Non-pigmented ciliary epithelial cell (primary cell): ENCODE results near the gene PEMT.
"Not testable (repeated sequence)": the region's sequence is repeated elsewhere in the genome, so short reads cannot be mapped to it uniquely, and the experiment has no call there.

ENCODE experiments used
- DNase-seq: peaks from one replicate; pipeline ENCODE4 v3.0.0-alpha.2; 2010; ENCODE audit warnings: low read depth

The PEMT gene

GRCh38 chr17:17502741-17503565 lies 88.6 kb downstream of the PEMT start:
- DNase-seq = no peak

- no peak for DNase-seq
Observed at GRCh38 chr17:17500999-17501605, 90.4 kb downstream of the PEMT start.

GRCh38 chr17:17499402-17500145 lies 91.9 kb downstream of the PEMT start:
- DNase-seq = no peak

- DNase-seq = no peak
Observed at GRCh38 chr17:17498606-17499301, 92.8 kb downstream of the PEMT start.

- DNase-seq = no peak
Observed at GRCh38 chr17:17497845-17498520, 93.5 kb downstream of the PEMT start.

- no peak for DNase-seq
Observed at GRCh38 chr17:17497065-17497844, 94.3 kb downstream of the PEMT start.

- DNase-seq = no peak
Observed at GRCh38 chr17:17496189-17497064, 95.1 kb downstream of the PEMT start, which contains the start of gene RASD1. TSS of gene RASD1 (minus strand) at chr17:17496395. CDS start at chr17:17496181, 214 bp downstream.

- DNase-seq = no peak
Observed at GRCh38 chr17:17495536-17496188, 95.8 kb downstream of the PEMT start.

GRCh38 chr17:17494870-17495535 lies 96.5 kb downstream of the PEMT start:
- no peak for DNase-seq

- DNase-seq = no peak
Observed at GRCh38 chr17:17494499-17494869, 97.0 kb downstream of the PEMT start.

- DNase-seq = no peak
Observed at GRCh38 chr17:17493986-17494466, 97.5 kb downstream of the PEMT start.

GRCh38 chr17:17493249-17493985 lies 98.1 kb downstream of the PEMT start:
- no peak for DNase-seq

GRCh38 chr17:17492571-17492970 lies 98.9 kb downstream of the PEMT start:
- no peak for DNase-seq

- DNase-seq = no peak
Observed at GRCh38 chr17:17492085-17492484, 99.4 kb downstream of the PEMT start.

GRCh38 chr17:17491546-17491988 lies 99.9 kb downstream of the PEMT start:
- no peak for DNase-seq

GRCh38 chr17:17491031-17491471 lies 100.5 kb downstream of the PEMT start:
- DNase-seq = no peak

GRCh38 chr17:17487998-17488397 lies 103.5 kb downstream of the PEMT start:
- no peak for DNase-seq

GRCh38 chr17:17486416-17486815 lies 105.1 kb downstream of the PEMT start:
- not testable (repeated sequence) for DNase-seq
